NAMALWA (cell line): ENCODE data around the gene L1CAM.

Experiments
- DNase-seq: peaks from one replicate; pipeline ENCODE4 v3.0.0-alpha.2; 2015; ENCODE audit warnings: low spot score

The L1CAM gene

DNA sequence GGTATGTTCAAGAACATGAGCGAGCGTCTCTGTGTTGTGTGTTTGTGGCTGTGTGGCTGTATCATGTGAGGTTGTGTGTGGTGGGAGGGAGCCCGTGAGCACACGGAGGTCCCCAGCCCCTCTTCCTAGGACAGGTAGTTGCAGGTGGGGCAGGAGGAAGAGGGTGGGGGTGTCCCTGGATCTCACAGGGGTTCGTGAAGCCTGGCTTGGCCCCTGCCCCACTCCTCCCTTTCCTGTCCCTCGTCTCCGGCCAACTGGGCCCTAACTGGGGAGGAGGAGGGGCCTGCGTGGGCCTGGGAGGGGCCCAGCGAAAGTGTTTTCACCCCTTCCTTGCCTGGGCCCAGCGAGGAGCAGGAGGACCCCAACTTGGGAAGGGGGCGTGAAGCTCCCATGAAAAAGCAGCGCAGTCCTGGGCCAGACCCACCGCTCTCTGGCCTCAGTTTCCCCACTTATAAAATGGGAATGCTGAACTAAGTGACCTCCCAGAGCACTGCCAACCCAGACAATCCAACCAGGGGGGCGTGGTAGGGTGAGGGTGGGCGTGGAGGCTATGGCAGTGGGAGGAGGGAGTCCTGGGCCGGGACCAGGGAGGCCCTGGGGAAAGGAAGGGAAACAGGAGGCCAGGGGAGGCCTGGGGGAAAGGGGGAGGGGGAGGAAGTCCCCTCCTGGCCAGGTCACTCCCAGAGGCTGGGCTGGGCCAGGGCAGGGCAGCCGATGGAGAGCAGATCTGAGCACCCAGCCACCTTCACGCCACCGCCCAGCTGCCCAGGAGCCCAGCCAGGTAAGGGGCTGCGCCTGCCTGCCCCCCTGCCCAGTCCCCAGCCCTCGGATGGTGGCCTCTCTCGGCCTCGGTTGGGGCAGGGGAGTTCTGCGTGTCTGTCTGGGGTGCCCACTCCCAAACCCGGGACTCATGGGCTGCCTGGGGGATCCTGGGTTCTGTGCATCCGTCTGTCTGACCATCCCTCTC is 18.3 kb upstream of the L1CAM start, which contains the start of gene AVPR2:
AVPR2 (plus strand) TSS at position 683 of the 967 bp plus-strand sequence. CDS start 473 bp downstream, outside the sequence.
- peak; percentile 16 for DNase-seq

DNA sequence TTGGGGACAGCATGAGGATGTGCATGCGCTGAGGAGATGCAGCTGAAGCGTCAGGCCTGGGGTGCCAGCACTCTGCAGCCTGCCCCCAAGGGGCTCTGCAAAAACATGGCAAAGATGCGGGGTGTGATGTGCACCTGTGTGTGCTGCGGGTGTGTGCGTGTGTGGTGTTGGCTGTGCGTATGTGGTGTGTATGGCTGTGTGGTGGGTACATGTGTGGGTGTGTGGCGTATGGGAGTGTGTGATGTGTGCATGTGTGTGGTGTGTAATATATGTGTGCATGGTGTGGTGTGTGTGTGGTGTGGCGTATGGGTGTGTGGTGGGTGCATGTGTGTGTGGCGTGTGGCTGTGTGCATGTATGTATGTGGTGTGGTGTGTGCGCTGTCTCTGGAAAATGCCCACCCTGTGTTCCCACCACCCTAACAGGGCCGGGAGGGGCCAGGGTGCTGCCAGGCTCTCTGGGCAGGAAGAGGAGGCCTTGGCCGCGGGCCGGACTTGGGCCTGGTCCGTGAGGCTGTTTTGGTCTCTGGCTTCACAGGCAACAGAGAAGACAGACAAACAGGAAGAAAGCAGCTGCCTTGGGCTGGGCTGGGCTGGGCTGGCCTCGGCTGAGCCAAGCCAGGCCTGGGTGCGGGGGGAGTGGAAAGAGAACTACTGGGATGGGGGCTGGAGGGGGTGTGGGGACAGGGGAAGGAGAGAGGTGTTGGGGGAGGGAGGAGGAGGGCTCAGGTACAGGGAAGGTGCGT is 17.4 kb upstream of the L1CAM start:
- peak; percentile 30 for DNase-seq

DNA sequence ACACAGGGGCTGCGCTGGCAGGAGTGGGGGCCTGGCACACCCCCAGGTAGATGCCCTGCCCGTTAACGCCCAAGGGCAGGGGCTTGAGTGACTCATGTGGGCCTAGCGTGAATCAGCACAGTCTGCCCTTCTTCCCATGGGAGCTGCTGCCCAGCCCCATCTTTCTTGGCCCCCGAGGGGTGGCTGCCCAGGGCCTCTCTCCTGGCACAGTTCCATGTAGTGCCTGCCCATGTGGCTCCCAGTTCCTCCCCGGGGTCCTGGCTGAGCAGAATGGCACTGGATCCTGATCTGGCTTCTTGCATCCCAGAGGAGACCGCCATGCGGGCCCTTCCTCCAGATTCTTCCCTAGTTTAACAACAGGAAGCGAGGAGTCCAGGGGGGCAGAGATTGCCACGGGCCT is 16.4 kb upstream of the L1CAM start:
- no peak for DNase-seq

DNA sequence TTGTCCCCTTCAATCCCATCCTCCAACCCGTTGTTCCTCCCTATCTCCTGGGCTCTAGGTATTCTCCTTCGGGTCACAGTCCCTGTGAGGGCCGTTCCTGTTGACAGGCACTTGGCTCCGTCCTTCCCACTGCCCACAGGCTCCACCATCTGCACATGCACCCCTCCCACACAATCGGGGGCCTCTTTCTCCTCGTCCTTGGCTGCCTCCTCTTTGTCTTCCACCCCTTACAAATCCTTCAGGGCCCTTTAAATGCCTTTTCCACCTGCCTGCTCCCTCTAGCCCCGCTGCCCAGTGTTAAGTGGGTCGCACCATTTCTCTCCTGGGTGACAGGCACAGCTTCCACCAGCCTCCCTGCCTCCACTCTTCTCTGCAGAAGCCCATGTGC is 15.8 kb upstream of the L1CAM start:
- no peak for DNase-seq

DNA sequence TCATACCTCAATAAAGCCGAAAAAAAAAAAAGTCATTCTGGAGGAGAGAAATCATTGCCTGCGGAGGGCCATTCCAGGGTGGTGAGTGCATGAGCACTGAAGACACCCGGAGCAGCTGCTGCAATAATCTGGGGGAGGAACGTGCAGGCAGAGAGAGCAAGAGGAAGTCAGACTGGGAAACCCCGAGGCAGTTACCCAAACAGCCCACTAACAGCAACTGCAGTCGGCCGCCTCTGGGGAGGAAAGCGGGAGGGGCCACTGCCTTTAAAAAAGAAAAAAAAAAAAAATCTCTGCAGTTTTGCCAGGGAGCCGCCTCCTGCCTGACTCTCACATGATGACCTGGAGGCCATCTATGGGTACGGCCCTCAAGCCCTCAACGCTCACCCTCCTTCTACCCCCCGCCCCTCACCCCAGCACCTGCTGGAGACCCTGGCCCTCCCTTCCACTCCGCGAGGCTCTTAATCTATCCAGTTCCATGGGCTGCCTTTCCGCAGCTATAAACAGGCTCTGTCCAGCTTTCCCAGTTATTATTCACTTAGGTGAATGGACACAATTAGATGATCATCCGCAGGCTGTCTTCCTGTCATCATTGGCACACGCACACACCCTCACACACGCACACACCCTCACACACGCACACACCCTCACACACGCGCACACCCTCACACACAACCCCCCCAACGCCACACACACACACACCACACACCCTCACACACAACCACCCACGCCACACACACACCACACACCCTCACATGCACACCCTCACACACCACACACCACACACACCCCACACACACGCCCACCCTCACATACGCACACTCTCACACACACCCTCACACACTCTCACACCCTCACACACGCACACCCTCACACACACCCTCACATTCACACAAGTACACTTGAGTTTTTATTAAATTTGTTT is 15.1 kb upstream of the L1CAM start:
- peak; percentile 82 for DNase-seq

DNA sequence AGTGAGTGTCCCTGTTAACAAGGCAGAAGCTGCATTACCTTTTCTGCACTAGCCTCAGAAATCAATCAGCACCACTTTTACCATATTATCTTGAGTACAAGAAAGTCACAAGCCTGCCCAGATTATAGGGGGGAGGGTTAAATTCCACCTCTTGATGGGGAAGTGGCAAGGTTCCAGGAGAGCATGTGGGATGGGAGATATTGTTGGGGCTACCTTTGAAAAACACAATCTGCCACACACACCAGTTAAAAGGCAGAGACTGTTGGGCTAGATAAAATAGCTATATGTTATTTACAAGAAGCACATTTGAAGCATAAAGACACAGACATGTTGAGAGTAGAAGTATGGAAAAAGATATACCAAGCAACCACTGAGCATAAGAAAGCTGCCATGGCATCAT is 11.9 kb upstream of the L1CAM start:
- no peak for DNase-seq

DNA sequence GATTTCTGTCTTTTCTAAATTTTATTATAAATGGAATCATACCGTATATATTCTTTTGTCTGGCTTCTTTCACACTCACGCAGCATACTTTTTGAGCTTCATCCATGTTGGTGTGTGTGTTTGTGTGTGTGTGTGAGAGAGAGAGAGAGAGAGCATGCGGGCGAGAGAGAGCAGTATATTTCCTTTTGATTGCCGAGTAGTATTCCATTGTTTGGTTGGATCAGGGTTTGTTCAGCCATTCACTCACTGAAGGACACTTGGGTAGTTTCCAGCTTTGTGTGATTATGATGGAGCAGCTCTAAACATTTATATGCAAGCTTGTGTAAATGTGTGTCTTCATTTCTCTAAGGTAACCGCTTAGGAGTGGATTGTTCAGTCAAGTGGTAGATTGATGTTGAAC is 3.1 kb upstream of the L1CAM start:
- no peak for DNase-seq

DNA sequence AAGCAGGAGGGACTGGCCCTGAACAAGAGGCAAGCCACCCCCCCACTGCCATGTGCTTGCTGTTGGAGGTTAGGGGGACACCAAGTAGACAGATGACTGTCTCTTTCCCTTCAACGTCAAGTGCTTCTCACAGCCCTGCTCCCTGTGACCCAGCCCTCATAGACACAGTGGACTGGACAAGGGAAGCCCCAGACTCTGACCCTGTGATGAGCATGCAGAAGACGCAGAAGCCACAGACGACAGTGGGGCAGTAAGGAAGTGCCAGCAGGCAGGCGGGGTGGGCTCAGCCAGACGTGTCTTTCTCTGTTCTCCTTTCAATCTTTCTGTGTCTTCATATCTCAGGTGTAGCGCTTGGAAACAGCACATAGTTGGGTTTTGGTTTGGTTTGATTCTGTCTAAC is 2.4 kb upstream of the L1CAM start:
- no peak for DNase-seq

DNA sequence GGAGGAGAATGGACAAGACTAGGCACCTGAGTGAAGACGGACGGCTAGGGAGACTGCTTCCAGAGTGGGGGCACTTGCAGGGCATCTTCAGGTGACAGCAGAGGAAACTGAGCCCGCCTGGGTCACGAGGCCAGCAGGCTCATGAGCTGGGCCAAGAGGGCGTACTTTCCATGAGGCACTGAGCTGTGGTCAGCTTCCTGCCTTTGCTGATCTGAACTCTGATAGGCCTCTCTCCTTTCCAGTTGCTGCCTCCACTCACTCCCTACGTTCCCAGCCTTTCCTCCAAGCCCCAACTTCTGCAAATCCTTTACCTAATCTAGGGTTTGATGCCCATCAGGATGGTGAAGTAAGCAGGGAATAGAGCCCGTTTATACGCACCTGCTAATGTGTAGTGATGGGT is 1.4 kb upstream of the L1CAM start:
- no peak for DNase-seq

DNA sequence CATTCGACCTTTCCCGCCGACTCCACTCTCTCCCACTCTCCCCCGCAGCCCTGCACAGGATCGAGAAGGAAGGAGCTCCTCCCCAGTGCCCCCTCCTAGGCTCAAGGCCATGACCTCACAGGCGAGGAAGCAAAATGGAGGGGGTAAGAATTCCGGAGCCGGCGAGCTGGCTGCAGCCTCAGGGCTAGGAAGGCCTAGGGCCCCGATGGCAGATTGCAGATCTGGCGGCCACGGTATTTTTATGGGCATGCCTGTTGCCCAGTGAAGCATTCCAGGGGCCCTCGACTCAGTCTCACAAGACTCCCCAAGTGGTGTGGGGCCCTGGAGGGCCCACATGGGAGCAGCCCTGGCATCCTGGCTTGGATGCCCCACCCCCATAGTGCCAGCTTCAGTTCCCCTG is 942 bp upstream of the L1CAM start:
- no peak for DNase-seq

DNA sequence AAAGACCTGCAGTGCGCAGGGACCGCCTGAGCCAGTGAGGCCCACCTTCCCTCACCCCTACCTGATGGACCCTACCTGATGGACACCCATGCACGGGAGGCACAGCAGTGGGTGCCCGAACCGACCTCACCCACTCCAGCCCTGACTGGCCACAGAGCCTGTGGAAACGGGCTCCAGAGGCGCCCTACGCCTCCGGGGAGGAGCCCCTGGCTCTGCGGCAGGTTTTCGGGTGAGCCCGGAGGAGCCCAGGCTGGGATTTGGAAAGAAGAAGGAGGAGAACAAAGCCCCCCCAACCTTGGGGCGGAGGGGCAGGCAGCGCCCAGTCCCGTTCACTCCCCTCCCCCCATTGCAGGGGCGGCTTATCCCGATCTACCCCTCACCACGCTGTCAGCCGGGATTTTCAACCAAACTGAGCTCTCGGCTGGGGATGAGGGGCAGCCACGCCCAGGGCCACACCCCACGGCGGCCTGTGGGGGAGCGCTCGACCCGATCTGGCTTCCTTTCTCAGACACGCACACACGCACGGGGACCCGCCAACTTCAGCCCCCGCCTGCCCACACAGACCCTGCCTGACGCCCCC is 675 bp downstream of the L1CAM start:
- DNase-seq = no peak

DNA sequence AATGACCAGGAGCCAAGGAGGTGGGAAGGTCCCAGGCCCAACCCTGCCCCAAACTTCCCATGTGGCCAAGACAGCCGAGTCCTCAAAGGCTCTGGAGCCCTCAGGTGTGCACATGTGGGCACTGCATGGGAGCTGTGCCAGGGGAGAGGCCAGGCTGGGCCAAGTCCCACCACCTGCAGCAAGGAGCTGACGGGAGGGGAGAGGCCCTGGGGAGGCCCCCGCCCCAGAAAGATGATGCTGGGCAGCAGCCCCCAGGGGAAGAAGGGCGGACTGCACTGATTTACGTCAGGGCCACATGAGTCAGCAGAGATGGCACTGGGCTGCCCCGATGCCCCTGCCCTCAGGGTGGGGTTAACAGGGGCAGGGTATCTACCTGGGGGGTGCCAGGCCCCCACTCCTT is 1.4 kb downstream of the L1CAM start:
- no peak for DNase-seq

DNA sequence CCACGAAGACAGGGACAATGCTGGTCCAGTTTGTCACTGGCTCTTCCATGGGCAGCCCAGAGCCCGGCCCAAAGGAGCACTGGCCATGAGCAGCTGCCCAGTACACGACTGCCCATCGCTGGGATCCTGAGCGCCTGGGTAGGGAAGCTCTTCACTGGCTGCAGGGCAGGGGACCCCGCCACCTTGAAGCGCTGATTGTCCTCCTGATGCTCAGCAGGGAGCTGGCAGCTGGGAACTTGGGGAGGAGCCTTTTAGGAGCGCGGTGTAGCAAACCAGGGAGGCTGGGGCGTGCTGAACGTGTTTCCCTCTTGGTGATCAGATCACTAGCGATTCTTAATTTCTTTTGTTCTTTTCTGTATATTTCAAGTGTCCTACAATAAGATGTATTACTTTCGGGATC is 1.8 kb downstream of the L1CAM start:
- no peak for DNase-seq

DNA sequence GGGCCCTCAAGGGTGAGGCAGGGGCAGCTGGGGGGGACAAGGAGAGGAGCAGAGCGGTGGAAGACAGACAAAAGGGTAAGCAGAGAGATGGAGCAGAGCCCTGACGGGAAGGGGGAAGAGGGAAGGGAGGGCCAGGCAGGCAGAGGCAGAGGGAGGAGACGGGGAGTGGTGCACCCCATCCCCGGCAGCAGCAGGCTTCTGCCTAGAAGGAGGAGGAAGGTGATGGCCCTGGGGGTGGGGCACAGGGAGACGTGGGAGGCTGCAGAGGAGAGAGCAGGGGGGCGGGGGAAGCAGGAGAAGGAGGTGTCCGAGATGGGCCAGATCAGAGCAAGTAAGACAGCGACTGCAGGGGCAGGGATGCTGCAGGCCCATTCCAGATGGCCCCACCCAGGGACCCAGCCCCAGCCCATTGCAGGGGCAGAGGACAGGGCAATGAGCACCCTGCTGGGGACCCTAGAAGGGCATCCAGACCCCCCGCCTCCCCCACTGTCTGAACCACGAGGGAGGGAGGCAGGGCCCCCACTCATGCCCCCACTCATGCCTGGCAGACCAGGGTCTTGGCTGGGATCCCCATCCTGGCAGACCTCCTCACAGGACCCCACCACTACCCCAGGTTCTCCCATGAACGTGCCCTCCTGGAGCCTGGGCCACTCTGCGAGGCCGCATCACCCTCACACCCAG is 2.7 kb downstream of the L1CAM start:
- no peak for DNase-seq

DNA sequence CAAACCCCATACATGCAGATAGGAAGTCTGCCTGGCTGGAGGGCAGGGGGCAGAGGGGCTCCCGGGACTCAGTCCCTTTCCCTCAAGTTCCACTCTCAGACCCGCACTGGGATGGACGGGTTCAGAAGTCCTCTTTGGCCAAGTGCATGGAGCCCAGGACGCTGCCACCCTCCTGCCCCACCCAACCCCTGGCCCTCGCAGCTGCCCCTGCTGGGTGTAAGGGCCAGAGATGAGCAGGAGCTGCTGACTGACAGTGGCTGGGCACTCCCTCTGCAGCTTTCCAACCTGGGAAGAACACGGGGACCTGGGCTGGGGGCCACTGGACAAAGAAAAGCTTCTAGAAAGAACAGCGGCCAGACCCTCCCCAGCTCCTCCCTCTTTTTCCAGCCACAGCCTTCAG is 3.4 kb downstream of the L1CAM start:
- DNase-seq = no peak

DNA sequence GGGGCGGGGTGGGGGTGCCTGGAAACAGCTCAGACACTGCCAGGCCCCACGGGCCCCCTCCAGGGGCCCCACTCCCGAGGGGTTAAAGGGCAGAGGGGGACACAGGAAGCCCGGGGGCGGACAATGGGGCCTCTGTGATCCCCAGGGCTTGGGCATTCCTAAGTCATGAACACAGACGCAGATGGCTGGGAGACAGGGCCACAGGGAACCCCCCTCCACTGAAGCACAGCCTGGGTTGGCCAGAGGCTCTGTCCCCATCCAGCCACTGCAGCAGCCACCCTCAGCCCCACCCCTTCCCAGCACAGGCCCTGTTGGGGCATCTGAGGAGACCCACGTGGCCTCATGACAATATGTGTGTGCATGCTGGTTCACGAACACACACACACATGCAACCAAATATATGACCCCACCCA is 3.9 kb downstream of the L1CAM start:
- DNase-seq = no peak

DNA sequence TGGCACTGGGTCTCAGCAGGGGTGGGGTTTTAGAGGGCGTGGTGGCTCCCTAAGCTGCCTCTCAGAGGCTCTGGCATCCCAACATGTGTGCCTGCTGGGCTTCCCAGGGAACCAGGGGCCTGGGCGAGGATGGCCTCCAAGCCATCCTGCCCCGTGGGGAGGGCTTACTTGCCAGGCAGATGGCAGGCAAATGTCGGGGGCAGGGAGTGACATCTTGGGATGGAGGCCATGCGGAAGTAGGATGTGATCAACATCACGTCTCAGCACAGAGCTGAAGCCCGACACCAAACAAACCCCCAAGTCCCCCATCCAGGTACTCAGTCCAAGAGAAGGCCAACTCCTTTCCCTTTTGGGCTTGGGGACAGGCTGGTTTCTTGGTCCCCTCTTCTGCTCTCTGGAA is 4.7 kb downstream of the L1CAM start:
- DNase-seq = no peak

DNA sequence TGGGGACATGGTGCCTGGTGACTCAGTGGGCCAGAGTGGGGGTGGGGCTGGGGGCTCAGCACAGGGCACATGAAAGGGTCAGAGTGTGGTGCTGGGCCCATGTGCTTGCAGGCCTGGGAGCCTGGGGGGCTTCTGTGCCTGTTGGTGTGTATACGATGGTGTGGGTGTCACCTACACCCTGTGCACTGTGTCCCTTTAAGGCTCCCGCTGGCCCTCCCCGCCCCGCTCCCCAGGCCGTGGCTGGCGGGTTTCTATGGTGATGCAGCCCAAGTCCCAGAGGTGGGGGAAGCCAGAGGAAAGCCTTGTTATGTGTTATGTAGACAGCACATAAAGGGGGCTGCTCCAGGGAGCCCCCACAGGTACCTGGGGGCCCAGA is 5.5 kb downstream of the L1CAM start:
- no peak for DNase-seq

DNA sequence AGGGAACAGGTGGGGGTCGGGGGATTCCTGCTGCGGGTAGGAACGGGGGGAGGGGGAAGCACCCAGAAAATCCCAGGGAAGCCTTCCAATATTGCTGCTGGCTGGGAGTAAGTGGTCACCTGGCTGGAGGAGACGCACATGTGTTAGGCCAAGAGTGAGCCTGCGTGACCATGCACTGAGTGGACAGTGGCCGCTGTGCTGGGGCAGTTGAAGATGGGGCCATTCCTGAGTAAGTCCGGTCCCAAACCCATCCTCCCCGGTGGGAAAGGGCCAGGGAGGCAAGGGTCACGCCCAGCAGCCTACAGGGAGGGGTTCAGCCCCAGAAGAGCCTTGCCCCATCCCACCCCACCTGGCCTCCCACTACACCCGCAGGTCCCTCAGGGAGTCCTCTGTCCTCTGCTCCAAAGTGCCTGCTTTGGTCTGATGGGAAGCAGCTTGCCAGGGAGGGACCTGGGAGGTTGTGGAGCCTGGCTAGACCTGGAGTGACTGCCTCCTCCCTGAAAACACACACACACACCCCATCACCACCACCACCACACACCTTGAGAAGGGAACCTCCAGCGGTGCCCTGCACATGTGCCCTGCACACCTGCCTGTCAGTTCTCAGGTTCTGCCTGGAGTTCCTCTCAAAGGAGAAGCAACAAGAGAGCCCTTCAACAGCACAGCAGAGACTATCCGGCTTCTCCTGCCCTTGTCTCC is 6.1 kb downstream of the L1CAM start:
- no peak for DNase-seq

DNA sequence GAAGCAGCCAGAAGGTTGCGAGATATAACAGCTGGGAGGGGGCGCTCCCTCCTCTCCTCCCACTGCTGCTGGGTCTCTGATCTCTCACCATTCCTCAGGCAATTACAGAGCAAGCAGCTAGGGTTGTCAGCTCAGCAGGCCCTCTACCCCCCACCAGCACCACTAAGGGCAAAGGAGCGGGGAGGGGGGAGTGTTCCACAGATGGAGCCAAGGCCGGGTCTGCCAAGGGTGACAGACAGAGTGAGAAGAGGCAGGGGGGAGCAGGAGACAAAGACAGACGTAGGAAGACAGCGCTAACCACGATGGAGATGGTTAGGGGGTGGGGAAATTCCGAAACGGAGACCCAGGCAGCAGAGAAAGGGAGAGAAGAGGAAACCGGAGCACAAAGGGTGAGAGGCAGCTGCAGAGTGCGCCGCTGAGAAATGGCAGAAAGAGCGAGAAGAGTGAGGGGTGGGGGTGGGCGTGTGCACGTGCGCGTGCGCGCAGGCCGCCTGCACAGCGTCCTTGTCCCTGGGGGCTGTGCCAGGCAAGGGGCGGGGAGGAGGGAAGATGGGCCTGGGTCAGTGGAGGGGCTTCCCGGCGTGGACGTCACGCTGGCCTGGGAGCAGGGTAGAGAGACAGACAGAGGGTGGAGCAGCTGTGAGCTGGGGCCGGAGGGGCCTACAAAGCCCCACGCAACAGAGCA is 6.9 kb downstream of the L1CAM start:
- no peak for DNase-seq
